ENCODE measurements around the gene MINDY4.
"Not testable (repeated sequence)": the region's sequence is repeated elsewhere in the genome, so short reads cannot be mapped to it uniquely, and the experiment has no call there.

The MINDY4 gene

DNA sequence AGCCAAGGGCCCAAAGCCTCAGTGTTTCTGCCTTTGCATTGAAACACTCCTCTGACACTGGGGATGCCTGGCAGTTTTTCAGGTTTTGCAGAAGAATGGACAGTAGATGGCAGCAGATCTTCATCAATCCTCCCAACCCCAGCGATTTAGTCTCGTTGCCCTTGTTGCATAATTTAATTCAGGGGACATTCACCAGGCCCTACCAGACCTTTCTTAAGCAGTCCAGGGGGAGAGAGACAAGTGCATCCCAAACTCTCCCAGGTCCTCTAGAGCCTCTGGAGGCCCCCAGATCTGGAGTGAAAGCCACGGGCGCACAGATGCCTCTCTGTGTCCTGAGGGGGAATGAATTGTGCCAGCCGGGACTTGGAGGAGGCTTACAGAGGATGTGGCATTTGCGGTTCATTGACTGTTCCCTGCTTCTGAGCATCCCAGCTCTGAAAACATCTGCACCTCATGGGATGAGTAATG, 29.6 kb downstream of the MINDY4 start:
- DNase-seq, result peak in 50 of 58 donors; percentile 3 to 75 (median 48)

DNA sequence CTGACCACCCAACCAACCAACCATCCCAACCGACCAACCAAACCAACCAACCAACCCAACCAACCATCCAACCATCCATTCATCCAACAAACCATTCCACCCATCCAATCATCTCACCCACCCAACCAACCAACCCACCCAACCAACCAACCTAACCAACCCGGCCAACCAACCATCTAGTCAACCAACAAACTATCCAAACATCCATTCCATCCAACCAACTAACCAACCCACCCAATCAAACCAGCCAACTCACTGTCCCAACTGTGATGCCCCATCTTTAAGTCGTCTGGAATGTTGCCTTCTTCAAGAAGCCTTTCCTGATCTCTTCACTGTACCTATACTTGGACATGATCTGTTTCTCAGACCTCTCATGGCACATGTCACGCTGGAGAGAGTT, 31.6 kb downstream of the MINDY4 start:
- DNase-seq, result no peak

DNA sequence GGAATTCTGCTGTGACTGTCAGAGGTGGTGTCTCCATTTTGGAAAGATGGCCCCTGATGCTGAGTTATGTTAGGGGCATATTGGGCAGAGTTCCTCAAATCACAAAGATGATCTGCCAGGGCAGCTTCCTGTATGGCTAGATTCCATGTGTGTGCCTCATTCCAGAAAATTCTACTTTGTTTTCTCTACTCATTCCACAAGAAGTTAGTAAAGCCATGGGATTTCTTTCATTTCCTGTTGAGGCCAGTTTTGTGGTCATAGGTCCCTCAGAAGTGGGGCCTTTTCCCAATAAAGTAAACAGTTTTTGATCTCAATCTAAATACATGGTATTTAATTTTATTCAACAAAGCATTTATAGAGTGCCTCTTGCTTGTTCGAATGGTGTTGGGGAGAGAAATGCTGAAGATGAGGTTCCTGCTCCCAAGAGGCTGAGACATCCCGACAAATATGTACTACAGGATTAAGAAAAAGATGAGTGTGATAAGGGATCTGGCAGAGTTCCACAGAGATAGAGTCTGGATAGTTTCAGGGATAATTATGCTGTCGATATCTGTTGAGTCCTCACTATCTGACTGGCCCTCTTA, 33.0 kb downstream of the MINDY4 start:
- no peak for DNase-seq

DNA sequence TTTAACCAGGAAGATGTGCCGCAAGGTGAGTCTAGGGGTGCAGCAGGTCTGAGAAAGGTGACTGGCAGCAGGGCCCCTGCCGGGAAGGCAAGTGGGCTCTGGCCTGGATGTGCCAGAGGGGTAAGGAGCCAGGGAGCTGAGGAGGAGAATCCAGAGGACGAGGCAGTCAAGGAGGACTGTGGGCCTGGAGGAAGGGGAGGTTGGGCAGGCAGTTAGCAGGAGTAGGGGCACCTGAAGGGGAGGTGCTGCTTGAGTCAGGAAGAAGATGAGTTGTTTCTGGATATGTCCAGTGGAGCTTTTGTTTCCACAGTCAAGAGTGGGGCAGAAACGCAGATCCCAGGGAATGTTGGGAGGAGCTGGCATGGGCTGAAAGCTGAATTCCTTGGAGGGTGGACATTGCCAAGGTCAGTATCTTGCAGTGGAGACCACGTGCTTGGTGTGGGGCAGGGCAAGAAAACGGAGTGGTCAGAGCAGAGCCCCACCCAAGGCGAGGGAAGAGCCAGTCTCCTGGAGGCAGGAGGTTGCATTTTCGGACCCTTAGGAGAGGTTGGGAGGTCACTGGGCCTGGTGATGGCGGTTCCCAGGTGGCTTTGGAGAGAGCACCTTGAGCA, 34.0 kb downstream of the MINDY4 start:
- no peak for DNase-seq

DNA sequence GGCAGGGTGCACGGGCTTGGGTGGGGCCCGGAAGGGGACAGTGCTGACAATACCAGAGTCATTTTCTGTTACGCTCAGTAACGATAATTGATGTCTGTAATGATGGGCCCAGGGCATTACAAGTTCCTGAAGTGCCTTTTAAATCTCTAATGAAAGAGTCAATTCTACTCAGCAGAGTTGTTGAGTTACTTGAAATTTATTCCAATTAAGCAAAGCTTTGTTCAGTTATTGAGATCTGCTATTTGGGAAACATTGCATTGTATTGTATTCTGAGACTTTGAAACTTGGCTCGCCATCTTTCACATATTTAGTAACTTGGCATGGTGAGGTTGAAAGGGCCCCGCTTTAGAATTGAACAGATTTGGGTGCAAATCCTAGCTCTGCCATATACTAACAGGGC, 34.7 kb downstream of the MINDY4 start:
- no peak for DNase-seq

DNA sequence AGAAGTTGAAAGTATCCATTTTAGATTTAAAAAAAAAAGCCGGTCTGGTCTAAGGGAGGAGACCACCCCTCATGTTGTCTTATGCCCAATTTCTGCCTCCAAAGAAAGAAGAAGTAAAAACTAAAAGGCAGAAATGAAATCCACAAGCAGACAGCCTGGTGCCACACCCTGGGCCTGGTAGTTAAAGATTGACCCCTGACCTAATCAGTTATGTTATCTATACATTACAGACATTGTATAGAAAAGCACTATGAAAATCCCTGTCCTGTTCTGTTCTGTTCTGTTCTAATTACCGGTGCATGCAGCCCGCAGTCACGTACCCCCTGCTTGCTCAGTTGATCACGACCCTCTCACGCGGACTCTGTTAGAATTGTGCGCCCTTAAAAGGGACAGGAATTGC, 36.3 kb downstream of the MINDY4 start:
- not testable (repeated sequence) for DNase-seq

DNA sequence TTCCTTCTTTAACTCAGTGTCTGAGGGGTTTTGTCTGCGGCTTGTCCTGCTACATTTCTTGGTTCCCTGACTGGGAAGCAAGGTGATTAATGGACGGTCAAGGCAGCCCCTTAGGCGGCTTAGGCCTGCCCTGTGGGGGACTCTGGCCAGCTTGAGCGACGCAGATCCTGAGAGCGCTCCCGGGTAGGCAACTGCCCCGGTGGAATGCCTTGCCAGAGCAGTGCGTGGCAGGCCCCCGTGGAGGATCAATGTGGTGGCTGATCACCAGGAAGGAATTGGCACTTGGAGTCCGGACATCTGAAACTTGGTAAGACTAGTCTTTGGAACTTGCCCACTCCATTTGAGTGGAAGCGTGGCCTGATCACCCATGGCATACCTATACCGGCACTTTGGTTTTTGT, 36.7 kb downstream of the MINDY4 start:
- not testable (repeated sequence) for DNase-seq

DNA sequence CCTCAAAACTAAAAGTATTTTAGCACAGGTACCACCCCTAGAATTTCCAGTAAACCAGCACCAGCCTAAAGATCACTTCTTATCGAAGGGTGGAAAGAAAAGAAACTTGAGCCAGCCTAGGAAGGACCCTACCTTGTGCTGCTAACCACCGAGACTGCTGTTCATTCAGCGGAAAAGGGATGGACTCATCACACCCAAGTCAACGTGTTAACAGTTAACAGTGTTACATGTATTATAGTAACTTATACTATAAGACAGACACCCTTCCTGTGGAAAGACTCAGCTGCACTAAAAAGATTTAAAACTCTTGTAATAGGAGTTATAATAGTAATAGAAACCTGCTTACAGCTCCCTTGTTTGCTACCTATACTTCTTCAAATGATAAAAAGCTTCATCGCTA, 39.8 kb downstream of the MINDY4 start:
- no peak for DNase-seq

DNA sequence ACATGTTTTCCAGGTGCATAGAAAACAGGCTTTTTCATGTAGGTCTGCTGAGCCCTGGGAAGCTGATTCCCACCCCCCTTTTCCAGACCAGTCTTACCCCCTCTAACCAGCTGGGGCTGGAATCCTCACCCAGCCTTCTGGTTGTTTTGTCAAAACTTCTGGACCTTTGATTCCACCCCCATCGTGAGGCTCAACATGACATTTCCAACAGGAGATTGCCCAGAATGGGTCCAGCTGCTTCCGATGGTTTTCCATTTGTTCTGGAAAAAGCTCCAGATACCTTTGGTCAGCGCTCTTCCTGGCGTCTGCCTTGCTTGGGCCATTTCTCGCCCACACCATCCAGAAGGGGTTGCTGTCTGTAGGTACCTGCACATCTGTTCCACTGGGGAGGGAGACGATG, 41.5 kb downstream of the MINDY4 start:
- DNase-seq, result no peak

DNA sequence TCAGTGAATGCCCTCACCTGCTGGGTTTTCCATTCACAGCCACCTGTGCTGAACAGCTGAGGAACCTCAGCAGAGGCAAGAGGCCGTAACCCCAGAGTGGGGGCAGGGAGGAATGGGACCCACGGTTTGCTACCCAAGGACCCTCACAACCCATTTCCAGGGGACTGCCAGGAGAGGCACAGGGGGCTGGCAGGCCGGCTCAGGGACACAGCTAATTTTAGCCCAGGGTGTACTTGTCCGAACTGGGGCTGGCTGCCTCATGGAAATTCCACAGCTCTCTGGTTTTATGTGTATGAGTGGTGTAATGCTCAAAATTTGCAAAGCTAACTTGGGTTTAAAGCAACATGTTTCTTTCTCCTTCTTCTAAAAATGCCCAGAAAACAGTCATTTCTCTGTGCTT, 42.2 kb downstream of the MINDY4 start:
- no peak for DNase-seq

DNA sequence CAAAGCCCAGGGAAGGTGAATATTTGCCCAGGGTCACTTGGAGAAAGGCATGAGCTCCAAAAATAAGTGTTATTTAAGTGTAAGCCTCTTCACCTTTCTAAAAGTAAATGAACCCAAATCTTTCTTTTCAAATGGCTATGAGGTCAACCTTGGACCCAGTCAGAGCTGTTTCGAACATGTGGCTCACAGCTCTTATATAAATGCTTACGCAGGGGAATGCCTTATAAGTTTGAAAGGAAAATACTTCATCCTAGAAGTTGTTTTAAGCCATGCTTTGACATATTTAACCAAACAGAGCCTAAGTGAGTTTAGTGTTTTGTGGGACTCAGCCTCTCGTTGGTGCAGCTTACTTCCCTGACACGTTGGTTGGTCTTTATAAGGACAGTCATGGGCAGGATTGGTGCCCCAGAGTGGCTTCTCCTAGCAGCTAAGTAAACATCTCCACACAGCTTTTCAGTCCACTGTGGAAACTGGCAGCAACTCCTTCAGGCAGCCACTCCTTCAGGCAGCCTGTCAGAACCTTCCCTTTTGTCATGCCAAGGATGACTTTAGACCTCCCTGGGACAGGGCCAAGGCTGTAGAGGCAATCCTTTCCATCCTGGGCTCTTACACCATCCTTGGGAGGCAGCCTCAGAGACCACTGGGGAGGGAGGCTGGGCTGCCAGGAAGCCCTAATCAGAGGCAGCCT, 43.6 kb downstream of the MINDY4 start:
- peak in 1 of 58 donors; percentile 46 for DNase-seq

DNA sequence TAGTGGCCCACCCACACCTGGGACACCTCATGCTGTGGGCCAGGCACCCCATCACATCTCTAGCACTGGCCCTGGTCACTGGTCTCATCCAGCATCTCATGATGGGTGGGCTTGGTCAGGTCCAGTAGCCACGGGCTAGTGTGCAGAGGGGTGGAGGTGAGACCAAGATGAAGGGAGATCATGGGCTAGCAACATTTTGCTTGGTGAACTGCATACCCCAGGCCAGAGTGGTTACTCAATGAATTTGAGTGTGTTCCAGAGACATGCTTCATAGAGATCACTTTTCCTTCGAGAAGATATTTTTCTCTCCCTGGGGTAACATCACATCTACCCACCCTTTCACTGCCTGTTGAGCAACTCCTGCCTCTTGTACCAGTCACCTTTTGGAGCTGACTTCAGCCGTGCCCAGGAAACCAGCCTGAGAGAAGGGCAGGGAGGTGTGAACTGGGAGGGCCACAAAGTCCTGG, 44.2 kb downstream of the MINDY4 start:
- no peak for DNase-seq

DNA sequence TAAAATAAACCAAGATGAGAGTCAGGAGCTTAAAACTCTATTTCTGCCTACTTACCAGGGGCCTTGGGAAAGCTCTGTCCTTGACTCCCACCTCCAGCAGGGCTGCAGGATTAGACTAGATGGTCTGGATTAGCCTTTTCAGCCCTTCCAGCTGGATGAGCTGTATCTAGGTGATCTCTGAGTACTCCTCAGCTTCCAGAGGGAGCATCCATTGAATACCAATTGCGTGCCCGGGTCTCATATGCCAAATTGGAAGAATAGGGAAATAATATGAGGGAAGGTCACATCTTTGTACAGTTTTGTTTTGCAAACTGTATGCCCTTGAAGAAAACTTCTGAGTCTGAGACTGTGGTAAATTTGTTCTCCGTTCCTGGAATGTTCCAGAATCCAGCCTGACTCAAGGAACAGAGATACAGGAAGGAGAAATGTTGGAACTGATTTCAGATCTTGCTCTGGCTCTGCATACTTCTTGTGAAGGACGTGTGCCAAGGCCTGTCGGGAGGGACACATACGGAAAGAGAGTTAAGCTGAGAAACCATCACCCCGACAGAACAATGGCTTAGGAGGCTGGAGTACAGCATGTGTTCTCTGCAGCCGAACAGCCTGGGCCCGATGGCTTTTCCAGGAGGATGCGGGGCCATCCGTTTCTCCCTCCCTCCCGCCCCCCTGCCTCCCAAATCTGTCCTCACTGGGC, 44.9 kb downstream of the MINDY4 start:
- DNase-seq, result peak in 6 of 58 donors; percentile 1 to 14 (median 11)

DNA sequence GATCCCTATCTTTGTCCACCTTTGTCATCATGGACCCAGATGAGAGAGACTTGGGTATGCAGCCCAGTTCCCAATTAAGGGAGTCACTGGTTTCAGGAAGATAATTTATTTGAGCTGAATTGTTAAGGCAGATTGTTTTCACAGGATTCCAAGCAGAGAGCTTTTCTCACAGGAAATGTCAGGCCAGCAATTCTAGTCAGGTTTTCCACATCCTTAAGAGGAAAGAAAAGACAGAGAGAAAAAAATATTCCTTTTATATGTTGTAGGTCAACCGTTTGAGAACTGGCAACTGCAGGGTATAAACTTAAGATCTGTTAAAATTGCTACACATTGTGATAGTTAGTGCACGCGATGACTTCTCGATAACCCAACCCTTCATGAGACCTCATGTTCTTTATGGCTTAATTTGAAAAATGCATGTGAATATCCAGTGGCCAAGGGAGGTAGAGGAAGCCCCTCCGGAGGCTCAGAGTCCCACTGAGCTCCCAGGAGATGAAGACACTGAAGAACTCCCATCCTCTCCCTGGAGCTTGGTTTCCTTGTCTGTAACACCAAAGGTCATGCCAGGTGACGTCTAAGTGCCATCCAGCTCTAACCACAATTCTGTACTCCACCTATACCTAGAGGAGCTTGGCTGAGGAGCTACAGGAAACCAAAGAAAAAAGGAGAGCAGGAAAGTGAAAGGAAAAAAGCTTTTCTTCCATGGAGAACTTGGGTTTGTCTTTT, 45.6 kb downstream of the MINDY4 start:
- DNase-seq, result no peak

DNA sequence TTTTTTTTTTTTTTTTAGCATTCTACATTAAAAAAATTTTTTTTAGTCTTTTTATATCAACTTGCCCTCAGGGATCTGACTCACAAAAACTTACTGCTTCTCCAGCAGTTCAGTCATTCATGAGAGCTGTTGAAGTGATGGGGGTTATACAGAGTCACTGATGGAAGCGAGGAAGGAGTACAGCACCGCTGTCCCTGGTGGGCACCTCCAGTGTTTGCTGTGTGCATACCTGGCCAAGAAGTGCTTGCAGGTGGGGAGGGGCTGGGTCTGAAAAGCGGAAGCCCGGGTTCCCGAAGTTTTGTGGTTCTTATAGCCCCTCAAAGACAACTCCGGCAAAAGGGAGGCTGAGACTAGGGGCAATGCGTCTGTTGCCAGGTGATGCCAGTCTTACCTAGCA, 46.2 kb downstream of the MINDY4 start:
- DNase-seq, result peak in 1 of 58 donors; percentile 4

DNA sequence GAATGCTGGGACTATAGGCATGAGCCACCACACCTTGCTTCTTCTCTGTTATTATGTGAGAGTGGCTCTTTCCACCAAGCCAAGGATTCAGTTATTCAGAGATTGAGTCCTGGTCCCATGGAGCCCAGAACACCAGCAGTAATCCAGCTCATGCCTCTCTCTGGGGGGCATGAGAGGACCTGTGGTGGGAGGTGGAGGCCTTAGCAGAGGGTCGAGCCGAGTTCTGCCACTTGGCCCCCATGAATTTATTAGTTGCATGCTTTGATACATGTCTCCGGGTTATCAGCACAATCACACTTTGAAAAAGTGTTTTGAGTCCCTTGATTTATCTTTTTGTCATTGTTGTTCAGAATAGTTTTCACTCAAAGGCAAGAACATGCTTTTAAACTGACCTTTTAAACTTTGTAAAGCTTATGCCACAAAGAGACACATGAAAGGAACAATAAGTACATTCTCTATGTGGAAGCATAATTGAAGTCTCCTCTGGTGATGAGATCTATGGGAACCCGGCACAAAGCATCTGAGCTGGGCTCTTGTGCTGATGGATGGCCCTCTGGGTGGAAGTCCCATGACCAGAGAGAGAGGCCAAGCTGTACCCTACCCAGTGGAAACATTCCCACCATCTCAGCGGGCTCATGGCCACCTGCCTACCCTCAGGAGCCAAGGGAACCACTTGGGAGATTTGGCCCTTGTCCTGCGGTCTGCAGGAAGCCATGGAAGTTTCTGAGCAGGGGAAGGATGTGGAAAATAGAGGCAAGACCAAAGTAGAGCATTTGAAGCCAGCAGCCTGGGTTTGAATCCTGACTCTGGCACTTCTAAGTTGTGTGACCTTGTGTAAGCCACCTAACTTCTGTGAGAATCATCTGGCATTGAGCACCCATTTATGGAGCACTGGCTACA, 53.9 kb downstream of the MINDY4 start:
- DNase-seq, result peak in 12 of 58 donors; percentile 9 to 47 (median 22)

DNA sequence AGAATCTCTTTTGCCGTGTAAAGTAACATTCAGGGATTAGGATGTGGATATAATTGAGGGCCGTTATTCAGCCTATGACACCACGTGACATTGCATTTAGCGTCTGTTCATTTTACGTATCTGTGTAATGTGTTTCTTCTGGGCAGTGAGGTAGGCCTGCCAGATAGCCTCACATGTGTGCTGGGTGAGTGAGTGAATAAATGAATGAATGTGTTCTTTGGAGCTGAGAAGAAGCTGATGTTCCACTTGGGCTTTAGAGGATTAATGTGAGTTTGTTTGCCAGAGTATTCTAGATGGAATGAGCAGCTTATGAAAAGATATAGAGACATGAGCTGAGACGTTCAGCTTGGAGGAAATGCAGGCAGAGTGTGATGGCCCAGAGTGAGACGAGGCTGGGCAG, 55.0 kb downstream of the MINDY4 start:
- no peak for DNase-seq

DNA sequence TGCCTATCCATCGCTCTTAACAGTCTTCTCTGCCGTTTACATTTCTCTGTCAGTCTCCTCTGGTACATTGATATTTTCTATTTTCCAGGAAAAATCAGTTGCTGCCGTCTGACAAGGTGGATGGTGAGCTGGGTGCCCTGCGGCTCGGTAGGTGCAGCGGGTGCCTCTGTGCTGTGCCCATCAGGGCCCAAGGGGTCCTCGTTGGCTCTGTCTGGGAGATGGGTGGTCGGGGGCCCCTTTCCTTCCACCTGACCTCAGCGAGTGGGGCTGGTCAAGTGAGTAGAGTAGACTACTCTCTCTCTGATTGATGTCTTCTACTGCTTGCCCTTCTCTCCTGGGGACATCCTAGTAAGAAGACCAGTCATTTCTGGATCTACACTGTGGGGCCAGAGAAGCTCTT, 57.4 kb downstream of the MINDY4 start:
- no peak for DNase-seq

DNA sequence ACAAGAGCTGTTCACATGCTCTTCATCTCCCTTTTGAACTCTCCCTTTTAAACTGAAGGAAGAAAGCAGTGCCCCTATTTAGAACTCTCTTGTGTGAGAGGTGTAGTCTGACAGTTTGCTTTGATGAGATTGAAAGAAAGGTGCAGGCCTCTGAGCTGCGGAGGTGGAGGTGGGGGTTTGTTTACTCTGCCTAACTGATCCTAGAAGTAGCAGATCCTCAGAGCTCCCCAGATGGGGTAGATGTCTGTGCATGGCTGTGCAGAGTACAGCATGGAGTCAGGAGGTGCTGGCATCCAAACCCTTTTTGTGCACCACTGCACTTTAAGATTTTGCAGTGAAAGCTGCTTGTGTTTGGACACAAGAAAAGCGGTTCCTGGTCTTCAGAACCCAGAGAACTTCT, 58.3 kb downstream of the MINDY4 start:
- no peak for DNase-seq

DNA sequence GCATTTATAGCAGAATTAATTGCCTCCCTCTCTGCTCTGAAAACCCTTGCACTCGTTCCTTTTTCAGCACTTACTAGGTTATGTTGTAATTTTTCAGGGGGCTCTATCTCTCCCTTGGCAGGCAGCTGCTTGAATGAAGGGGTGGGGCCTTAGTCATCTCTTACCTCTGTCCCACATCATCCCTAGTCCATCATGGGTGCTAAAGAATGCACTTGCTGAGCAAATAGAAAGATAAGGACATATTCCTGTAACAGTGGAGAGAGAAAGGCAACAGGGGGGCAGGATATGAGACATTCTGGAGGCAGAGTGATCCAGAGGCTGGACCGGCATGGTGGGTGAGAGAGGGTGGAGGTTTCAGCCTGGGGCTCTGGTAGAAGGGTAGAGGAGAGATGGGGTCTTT, 60.0 kb downstream of the MINDY4 start:
- no peak for DNase-seq
